Panc1 (cell line): Measurements from ENCODE around the gene FKBP2. TPM values are rescaled to one million over a fixed set of nuclear protein-coding genes. Genes with fewer than 3 reads are reported as not detected.

Source experiments
- ATAC-seq: fragments of 200-7000 bp; cut with Tn5 transposase; 2 replicates; pipeline ENCODE4 v1.9.1; 2020; ENCODE audit warnings: mild to moderate bottlenecking, moderate library complexity
- BruUV-seq: library from RNA; stranded (reverse); fragments of 400-500 nt; replicated peaks from 2 replicates; lab custom pipeline; 2021; lab: Mats Ljungman, UMichigan
- CTCF ChIA-PET: fragments of 300-600 bp; sonication (Branson Sonifier 250); formaldehyde crosslinking; loops from one replicate; lab custom pipeline; 2022; ENCODE audit warnings: antibody characterized with exemption; lab: Charles Lee
- POLR2A ChIA-PET: fragments of 300-600 bp; sonication (Branson Sonifier 250); formaldehyde crosslinking; loops from one replicate; lab custom pipeline; 2022; ENCODE audit warnings: antibody characterized with exemption; lab: Charles Lee
- DNase-seq: peaks from one replicate; pipeline ENCODE4 v3.0.0-alpha.2; 2010; ENCODE audit warnings: low read depth, low spot score
- H3K27ac ChIP-seq: 2 replicates; pipeline ENCODE4 v1.5.1; 2011; ENCODE audit warnings: mild to moderate bottlenecking, low read length, inconsistent platforms
- H3K27me3 ChIP-seq: fragments of 200-500 bp; sonication (Bioruptor generic); 2 replicates; pipeline ENCODE4 v1.6.0; 2014; ENCODE audit warnings: low read length, inconsistent platforms; ENCODE audit not compliant: control insufficient read depth, insufficient read depth
- H3K36me3 ChIP-seq: fragments of 200-500 bp; sonication (Bioruptor generic); 2 replicates; pipeline ENCODE4 v1.5.1; 2014; ENCODE audit warnings: inconsistent platforms, mild to moderate bottlenecking, low read length, moderate library complexity; ENCODE audit not compliant: control insufficient read depth, insufficient read depth
- H3K4me1 ChIP-seq: 2 replicates; pipeline ENCODE4 v1.5.1; 2011; ENCODE audit warnings: inconsistent platforms, mild to moderate bottlenecking, low read length, moderate library complexity; ENCODE audit not compliant: control insufficient read depth, insufficient read depth
- H3K4me3 ChIP-seq, 2 experiments: 2 replicates each; pipeline ENCODE4 v1.5.1; 2011 to 2012; ENCODE audit warnings: low read depth in 2 of 2, low read length in 2 of 2, mild to moderate bottlenecking in 2 of 2, inconsistent platforms in 1 of 2, moderate library complexity in 1 of 2
- H3K9me3 ChIP-seq: fragments of 200-500 bp; sonication (Bioruptor generic); 2 replicates; pipeline ENCODE4 v1.5.1; 2014; ENCODE audit warnings: low read depth, mild to moderate bottlenecking, inconsistent platforms, low read length, moderate library complexity; ENCODE audit not compliant: control insufficient read depth, insufficient read depth
- CTCF ChIP-seq: fragments of 450-650 bp; IDR thresholded peaks from 2 replicates; pipeline ENCODE4 v1.5.1; 2017; ENCODE audit warnings: mild to moderate bottlenecking
- POLR2AphosphoS5 ChIP-seq: IDR thresholded peaks from 2 replicates; pipeline ENCODE4 v1.6.1; 2012; ENCODE audit warnings: mild to moderate bottlenecking, low read depth, low read length, moderate library complexity
- REST ChIP-seq, 2 experiments: IDR thresholded peaks; 2 replicates each; pipeline ENCODE4 v1.6.1; 2011 to 2012; ENCODE audit warnings: low read depth in 2 of 2, control low read depth in 1 of 2, low read length in 1 of 2, mild to moderate bottlenecking in 1 of 2, moderate library complexity in 1 of 2; ENCODE audit not compliant: insufficient read depth in 1 of 2
- SIN3A ChIP-seq: IDR thresholded peaks from 2 replicates; pipeline ENCODE4 v1.6.1; 2012; ENCODE audit warnings: low read depth, mild to moderate bottlenecking, low read length, moderate library complexity, borderline replicate concordance; ENCODE audit not compliant: insufficient read depth
- TCF7L2 ChIP-seq: IDR thresholded peaks from 2 replicates; pipeline ENCODE4 v1.6.1; 2011; ENCODE audit warnings: mild to moderate bottlenecking, low read depth, low read length, inconsistent platforms
- in situ Hi-C: cut with HindIII; loops from 2 replicates; pipeline ENCODE4 v1.10.0; 2016; ENCODE audit warnings: low sequenced_read_pairs, low pct_unique_long_range_greater_than_20kb
- intact Hi-C: fragments of 100-400 bp; cut with micrococcal nuclease; formaldehyde crosslinking; loops from one replicate; pipeline ENCODE4 v1.10.0; 2022; ENCODE audit not compliant: unreplicated experiment
- total RNA-seq: library from RNA; stranded (reverse); gene quantifications from one replicate; pipeline ENCODE4 v1.2.1, GENCODE V29; 2021; ENCODE audit not compliant: unreplicated experiment

FKBP2 gene
- total RNA-seq, 1 experiment from 2014 or later = 71.8 TPM

GRCh38 chr11:64238076-64238475 is 2.8 kb upstream of the FKBP2 start:
- Histone ChIP-seq H3K27me3 (no peaks in the 10 kb centered on the region), H3K4me1 (peaks cover 22% of the 10 kb centered on the region), H3K36me3 (no peaks in the 10 kb centered on the region; the same call in 1 of the 2 replicates), H3K9me3 (no peaks in the 10 kb centered on the region), H3K4me3 (no peak overlapping the region), H3K27ac (no peak overlapping the region)
- in situ Hi-C loops (no loop called here), intact Hi-C loops (no loop called here)
- ChIA-PET CTCF (interaction anchor here (0.7 kb wide), 1 partner anchor 14 kb away, joined by 3 read pairs; the partner anchor contains the start of gene PLCB3), POLR2A (no interaction called here)
- TF ChIP-seq CTCF = no peak
- no peak for TF ChIP-seq REST (IDR thresholded peaks at IDR 0.05; ENCODE audit: insufficient read depth in 1 of 2, low read depth in 2 of 2, low read length in 1 of 2)
- TF ChIP-seq TCF7L2 = no peak
- no peak for TF ChIP-seq POLR2AphosphoS5
- no peak for TF ChIP-seq SIN3A
- BruUV-seq = no TSS peak
- DNase-seq = no peak
- no peak for ATAC-seq

- POLR2A ChIA-PET = interaction anchor here (0.6 kb wide), 1 partner anchor 270 kb away, joined by 3 read pairs; no protein-coding TSS in a partner anchor
- no peak for ATAC-seq
Observed at GRCh38 chr11:64238999-64239398, 1.9 kb upstream of the FKBP2 start.

More at GRCh38 chr11:64238999-64239398, 1.9 kb upstream of the FKBP2 start:
- BruUV-seq = no TSS peak
- Histone ChIP-seq H3K9me3 (no peaks in the 10 kb centered on the region), H3K4me1 (peaks cover 24% of the 10 kb centered on the region), H3K27me3 (no peaks in the 10 kb centered on the region), H3K36me3 (no peaks in the 10 kb centered on the region; the same call in 1 of the 2 replicates), H3K27ac (no peak overlapping the region), H3K4me3 (no peak overlapping the region)
- intact Hi-C loops = no loop called here
- in situ Hi-C loops = no loop called here
- CTCF ChIA-PET = no interaction called here
- DNase-seq = no peak
- TF ChIP-seq TCF7L2 (no peak), SIN3A (no peak), REST (IDR thresholded peaks at IDR 0.05; ENCODE audit: insufficient read depth in 1 of 2, low read depth in 2 of 2, low read length in 1 of 2) (no peak), POLR2AphosphoS5 (no peak), CTCF (no peak)
